GM21447 (cell line): Measurements from ENCODE around the gene PPIE.
"Not testable (repeated sequence)": the region's sequence is repeated elsewhere in the genome, so short reads cannot be mapped to it uniquely, and the experiment has no call there.

Experiments used
- ATAC-seq: cut with Tn5 transposase; IDR thresholded peaks from one replicate; pipeline ENCODE4 v1.9.1; 2021; ENCODE audit not compliant: unreplicated experiment

The PPIE gene

GRCh38 chr1:39776886-39777285, 38.2 kb downstream of the PPIE start:
- no peak for ATAC-seq

GRCh38 chr1:39777306-39777705, 38.6 kb downstream of the PPIE start:
- no peak for ATAC-seq

GRCh38 chr1:39777896-39778295, 39.2 kb downstream of the PPIE start:
- ATAC-seq: not testable (repeated sequence)

- ATAC-seq: not testable (repeated sequence)
Measured at GRCh38 chr1:39778463-39779099, 39.9 kb downstream of the PPIE start.

- no peak for ATAC-seq
Measured at GRCh38 chr1:39779137-39779536, 40.5 kb downstream of the PPIE start.

- ATAC-seq: no peak
Measured at GRCh38 chr1:39779821-39780220, 41.1 kb downstream of the PPIE start.

GRCh38 chr1:39781349-39781715, 42.6 kb downstream of the PPIE start:
- no peak for ATAC-seq

GRCh38 chr1:39782103-39782502, 43.4 kb downstream of the PPIE start:
- ATAC-seq: no peak

GRCh38 chr1:39782685-39783084, 44.0 kb downstream of the PPIE start:
- not testable (repeated sequence) for ATAC-seq

GRCh38 chr1:39786303-39787107, 47.8 kb downstream of the PPIE start:
- ATAC-seq: not testable (repeated sequence)

- ATAC-seq: not testable (repeated sequence)
Measured at GRCh38 chr1:39787108-39787375, 48.4 kb downstream of the PPIE start.

GRCh38 chr1:39787468-39787867, 48.8 kb downstream of the PPIE start:
- no peak for ATAC-seq

- not testable (repeated sequence) for ATAC-seq
Measured at GRCh38 chr1:39787964-39788363, 49.3 kb downstream of the PPIE start.

GRCh38 chr1:39788426-39788757, 49.7 kb downstream of the PPIE start:
- peak; percentile 13 for ATAC-seq

- ATAC-seq: peak; percentile 56
Measured at GRCh38 chr1:39788758-39789570, 50.3 kb downstream of the PPIE start, which contains the start of gene BMP8B. Gene BMP8B, minus strand, starts transcription at chr1:39788865. Its CDS starts 380 bp downstream, at chr1:39788485.

GRCh38 chr1:39789571-39790110, 51.0 kb downstream of the PPIE start:
- ATAC-seq: no peak

GRCh38 chr1:39791838-39792237, 53.2 kb downstream of the PPIE start:
- ATAC-seq: no peak

GRCh38 chr1:39795651-39796050, 57.0 kb downstream of the PPIE start:
- no peak for ATAC-seq

GRCh38 chr1:39798859-39799769, 60.4 kb downstream of the PPIE start:
- ATAC-seq: peak; percentile 92

- peak; percentile 62 for ATAC-seq
Measured at GRCh38 chr1:39799770-39800470, 61.2 kb downstream of the PPIE start.
